ENCODE data around the gene GPHN.

Gene GPHN

GRCh38 chr14:66600416-66600815, 92.5 kb downstream of the GPHN start:
- DNase-seq (ENCODE audit: low read depth in 2 of 2), result no peak

- DNase-seq (ENCODE audit: low read depth in 2 of 2), result no peak
Observed at GRCh38 chr14:66601932-66602578, 94.1 kb downstream of the GPHN start.

GRCh38 chr14:66603945-66604344, 96.0 kb downstream of the GPHN start:
- no peak for DNase-seq (ENCODE audit: low read depth in 2 of 2)

GRCh38 chr14:66606826-66607225, 98.9 kb downstream of the GPHN start:
- no peak for DNase-seq (ENCODE audit: low read depth in 2 of 2)

- no peak for DNase-seq (ENCODE audit: low read depth in 2 of 2)
Observed at GRCh38 chr14:66610154-66610563, 102.2 kb downstream of the GPHN start.

- DNase-seq (ENCODE audit: low read depth in 2 of 2), result no peak
Observed at GRCh38 chr14:66613344-66613743, 105.4 kb downstream of the GPHN start.

- no peak for DNase-seq (ENCODE audit: low read depth in 2 of 2)
Observed at GRCh38 chr14:66619952-66620351, 112.0 kb downstream of the GPHN start.

- no peak for DNase-seq (ENCODE audit: low read depth in 2 of 2)
Observed at GRCh38 chr14:66623838-66624237, 115.9 kb downstream of the GPHN start.

GRCh38 chr14:66624336-66624937, 116.5 kb downstream of the GPHN start:
- DNase-seq (ENCODE audit: low read depth in 2 of 2), result no peak

- DNase-seq (ENCODE audit: low read depth in 2 of 2), result no peak
Observed at GRCh38 chr14:66628636-66629035, 120.7 kb downstream of the GPHN start.

- DNase-seq (ENCODE audit: low read depth in 2 of 2), result no peak
Observed at GRCh38 chr14:66629499-66629898, 121.6 kb downstream of the GPHN start.

- no peak for DNase-seq (ENCODE audit: low read depth in 2 of 2)
Observed at GRCh38 chr14:66634876-66635275, 126.9 kb downstream of the GPHN start.

GRCh38 chr14:66635435-66635834, 127.5 kb downstream of the GPHN start:
- no peak for DNase-seq (ENCODE audit: low read depth in 2 of 2)

GRCh38 chr14:66636240-66636639, 128.3 kb downstream of the GPHN start:
- no peak for DNase-seq (ENCODE audit: low read depth in 2 of 2)

GRCh38 chr14:66638689-66639088, 130.7 kb downstream of the GPHN start:
- DNase-seq (ENCODE audit: low read depth in 2 of 2), result no peak

GRCh38 chr14:66641861-66642635, 134.1 kb downstream of the GPHN start:
- no peak for DNase-seq (ENCODE audit: low read depth in 2 of 2)

- no peak for DNase-seq (ENCODE audit: low read depth in 2 of 2)
Observed at GRCh38 chr14:66643344-66643743, 135.4 kb downstream of the GPHN start.

- no peak for DNase-seq (ENCODE audit: low read depth in 2 of 2)
Observed at GRCh38 chr14:66645716-66646115, 137.8 kb downstream of the GPHN start.

GRCh38 chr14:66649498-66649897, 141.6 kb downstream of the GPHN start:
- no peak for DNase-seq (ENCODE audit: low read depth in 2 of 2)

- DNase-seq (ENCODE audit: low read depth in 2 of 2), result no peak
Observed at GRCh38 chr14:66650491-66650911, 142.6 kb downstream of the GPHN start.

- DNase-seq (ENCODE audit: low read depth in 2 of 2), result no peak
Observed at GRCh38 chr14:66651536-66652220, 143.7 kb downstream of the GPHN start.

- no peak for DNase-seq (ENCODE audit: low read depth in 2 of 2)
Observed at GRCh38 chr14:66652525-66653106, 144.7 kb downstream of the GPHN start.
